ENCODE data around the gene ANKRD63. TPM values are rescaled to one million over a fixed set of nuclear protein-coding genes. Genes with fewer than 3 reads are reported as not detected.

The ANKRD63 gene
- total and polyA plus RNA-seq, 9 of the 15 experiments (the other 6 are each of a cell fraction or from before 2014, with no cell fraction given) = 1.3 to 2.0 (median 1.8) TPM; not detected in 6

DNA sequence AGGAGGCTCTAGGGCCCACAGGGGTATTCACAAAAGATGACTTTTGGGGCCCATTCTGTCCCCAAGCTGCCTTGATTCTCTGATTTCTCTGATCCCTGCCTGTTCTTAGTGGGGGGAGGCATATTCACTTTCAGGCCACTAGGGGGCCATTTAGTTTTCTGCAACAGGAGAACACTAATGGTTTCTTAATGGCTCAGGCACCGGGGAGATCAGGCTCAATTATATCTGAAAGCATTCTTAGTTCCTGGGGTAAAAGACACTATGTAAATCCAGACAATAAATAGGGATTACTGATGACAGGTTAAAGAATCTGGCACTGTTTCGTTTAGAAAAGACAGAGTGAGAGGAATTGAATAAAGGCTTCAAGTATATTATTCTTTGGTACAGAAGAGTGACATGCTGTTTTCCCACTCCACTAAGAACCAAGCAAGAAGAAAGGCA is 38.1 kb upstream of the ANKRD63 start:
- H3K79me2 ChIP-seq (ENCODE audit: control insufficient read depth, insufficient read depth, low read length) = peaks cover 21% of the 10 kb centered on the region
- CTCF ChIA-PET (ENCODE audit: low intra/inter-chr PET ratio) = interaction anchor here (1.2 to 1.5 kb wide), 4 partner anchors 11 to 101 kb away, joined by 3 to 7 read pairs (median 6); no protein-coding TSS in a partner anchor
- H3K9me1 ChIP-seq (ENCODE audit: control insufficient read depth, insufficient read depth, low read length) = no peaks in the 10 kb centered on the region
- no peak overlapping the region for H3K4me2 ChIP-seq (ENCODE audit: insufficient read depth, low read length)
- WGBS (ENCODE audit: insufficient coverage, low coverage, missing lambda C conversion rate) = 3% methylated on average over 2 of the region's 2 CpGs
- peaks cover 13 to 28% of the 10 kb centered on the region in 2 experiments for H3K4me1 ChIP-seq (replicated peaks in 1 of 2; ENCODE audit: control insufficient read depth in 2 of 2, insufficient read depth in 2 of 2, low read length in 2 of 2)
- peak overlapping the region; percentile 60; the same call in 1 of the 2 replicates for H2AFZ ChIP-seq (ENCODE audit: low read depth, low read length)
- no TSS peak for BruUV-seq (replicated peaks)
- peak; percentile 53 for ATAC-seq
- peaks cover 13% of the 10 kb centered on the region; the same call in 2 of the 3 replicates for H3K36me3 ChIP-seq (ENCODE audit: control insufficient read depth, insufficient read depth, low read length)
- peaks cover 2 to 5% of the 10 kb centered on the region in 2 experiments; a peak in 2 of 5 replicates for H3K27me3 ChIP-seq (ENCODE audit: control insufficient read depth in 2 of 2, insufficient read depth in 2 of 2, low read length in 2 of 2)
- no peaks in the 10 kb centered on the region for H3K9me3 ChIP-seq (replicated peaks; ENCODE audit: control insufficient read depth, insufficient read depth, low read depth, low read length)
- no peak overlapping the region for H3K4me3 ChIP-seq
- no peak overlapping the region for H3K27ac ChIP-seq (ENCODE audit: extremely low read depth, low read depth, low read length)
- DNase-seq (ENCODE audit: extremely low read depth in 1 of 4, low spot score in 3 of 4) = peak; percentile 68 to 76 (median 72)
- in situ Hi-C loops (cut with MboI) = no loop called here
- intact Hi-C loops (cut with micrococcal nuclease) = loop anchor here (1.0 to 5.0 kb wide), 3 partner anchors 17 to 101 kb away; partner anchors contain the start of gene ANKRD63
- FAIRE-seq = peak; percentile 91
- H3K9ac ChIP-seq (ENCODE audit: insufficient read depth in 1 of 2, low read depth in 2 of 2, low read length in 2 of 2) = no peak overlapping the region
- POLR2A ChIA-PET = interaction anchor here (0.7 to 1.0 kb wide), 3 partner anchors 11 to 747 kb away, joined by 3 to 4 read pairs (median 3); no protein-coding TSS in a partner anchor
- no peaks in the 10 kb centered on the region; the same call in 1 of the 2 replicates for H4K20me1 ChIP-seq (replicated peaks; ENCODE audit: control insufficient read depth, insufficient read depth, low read length)
- TF ChIP-seq CTCF (IDR thresholded peaks at IDR 0.05 in 2 of 3, conservative IDR thresholded peaks at IDR 0.05 in 1 of 3; ENCODE audit: insufficient read depth in 2 of 3, low read depth in 1 of 3, low read length in 3 of 3) = peak; percentile 84 to 86 (median 84)
- no peak for TF ChIP-seq MBD2 (IDR thresholded peaks at IDR 0.05; ENCODE audit: borderline replicate concordance, low read depth)
- peak; percentile 39; the same call in 1 of the 2 replicates for TF ChIP-seq L3MBTL2 (IDR thresholded peaks at IDR 0.05)
- TF ChIP-seq ERF (CRISPR knock-in tag; IDR thresholded peaks at IDR 0.05) = no peak
- TF ChIP-seq, protein P1, sequence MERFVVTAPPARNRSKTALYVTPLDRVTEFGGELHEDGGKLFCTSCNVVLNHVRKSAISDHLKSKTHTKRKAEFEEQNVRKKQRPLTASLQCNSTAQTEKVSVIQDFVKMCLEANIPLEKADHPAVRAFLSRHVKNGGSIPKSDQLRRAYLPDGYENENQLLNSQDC (CRISPR knock-in tag; IDR thresholded peaks at IDR 0.05) = no peak
- TF ChIP-seq ZNF778 (CRISPR knock-in tag; IDR thresholded peaks at IDR 0.05) = no peak
- peak; percentile 70 for TF ChIP-seq ZNF766 (CRISPR knock-in tag; conservative IDR thresholded peaks at IDR 0.05)
- TF ChIP-seq ASH1L (IDR thresholded peaks at IDR 0.05; ENCODE audit: borderline replicate concordance, low read depth, partially characterized antibody) = no peak
- no peak for TF ChIP-seq RBM17 (IDR thresholded peaks at IDR 0.05; ENCODE audit: borderline replicate concordance, low read depth, low read length)
- no peak for TF ChIP-seq FOSL1 (tag; conservative IDR thresholded peaks at IDR 0.05)
- peak; percentile 68 to 76 for TF ChIP-seq RAD21 (CRISPR knock-in tag; conservative IDR thresholded peaks at IDR 0.05 in 1 of 2, IDR thresholded peaks at IDR 0.05 in 1 of 2)
- TF ChIP-seq GTF2B (IDR thresholded peaks at IDR 0.05; ENCODE audit: extremely low read depth, insufficient read length) = no peak
- TF ChIP-seq CREB3 (tag; conservative IDR thresholded peaks at IDR 0.05; ENCODE audit: low read depth) = 0 out of 2 replicates have a peak, but pooled peaks have one; percentile 23
- no peak for TF ChIP-seq NR2C2 (CRISPR knock-in tag; IDR thresholded peaks at IDR 0.05)
- TF ChIP-seq NR2C2 (tag; IDR thresholded peaks at IDR 0.05) = no peak

Measured in K562 (cell line).